NAMALWA (cell line): ENCODE measurements around the gene PGBD5.

Experiments
- DNase-seq: peaks from one replicate; pipeline ENCODE4 v3.0.0-alpha.2; 2015; ENCODE audit warnings: low spot score

The PGBD5 gene

DNA sequence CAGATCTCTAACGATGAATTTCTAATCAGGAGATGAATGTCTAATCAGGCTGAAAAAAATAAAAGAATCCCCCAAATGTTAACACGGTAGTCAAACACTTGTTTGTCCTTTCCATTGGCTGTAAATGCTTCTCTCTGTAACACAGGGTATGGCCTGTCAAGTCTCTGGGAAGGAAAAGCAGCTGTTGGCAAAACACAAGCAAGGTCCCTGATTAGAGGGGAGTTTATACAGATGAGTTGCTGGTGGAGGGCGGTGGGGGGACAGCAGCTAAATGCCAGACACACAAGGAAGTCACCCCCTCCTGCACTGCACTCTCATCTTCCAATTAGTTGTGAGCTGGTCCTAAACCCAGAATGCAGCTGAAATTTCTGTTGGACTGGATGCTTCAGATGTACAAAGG, 51.0 kb downstream of the PGBD5 start:
- DNase-seq = no peak

DNA sequence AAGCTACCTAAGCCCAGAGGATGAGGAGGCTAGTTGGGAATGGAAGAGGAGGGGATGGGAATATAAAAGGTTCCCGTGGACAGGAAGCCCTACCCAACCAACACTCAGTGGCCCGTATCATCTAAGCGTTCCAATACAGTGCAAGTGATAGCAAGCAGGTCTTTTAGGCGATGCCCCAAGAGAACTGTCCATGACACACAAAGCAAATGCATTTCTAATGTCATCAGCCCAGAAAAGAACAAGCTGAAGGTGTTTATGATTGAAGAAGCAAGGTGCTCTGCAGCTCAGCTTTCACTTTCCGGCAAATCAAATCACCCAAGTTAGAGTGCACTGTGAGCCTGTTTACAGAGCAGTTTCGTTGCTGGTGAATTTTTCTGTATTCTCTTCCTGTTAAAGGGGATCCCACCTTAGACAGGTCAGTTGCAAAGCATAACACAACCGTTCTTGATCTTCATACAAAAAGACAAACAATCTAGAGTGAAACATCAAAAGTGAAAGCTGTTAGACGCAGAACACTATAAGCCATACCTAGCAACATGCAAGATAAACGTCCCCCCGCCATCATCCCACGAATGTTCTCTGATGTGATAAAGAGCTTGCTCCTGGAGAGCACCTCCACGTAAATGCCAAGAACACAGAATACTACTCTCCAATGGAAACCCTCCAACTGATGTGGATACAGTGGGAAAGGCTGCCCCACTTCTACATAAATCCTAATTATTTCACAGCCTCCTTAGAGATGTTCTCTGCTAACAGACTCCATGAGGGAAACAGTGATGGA, 54.0 kb downstream of the PGBD5 start:
- DNase-seq = no peak

DNA sequence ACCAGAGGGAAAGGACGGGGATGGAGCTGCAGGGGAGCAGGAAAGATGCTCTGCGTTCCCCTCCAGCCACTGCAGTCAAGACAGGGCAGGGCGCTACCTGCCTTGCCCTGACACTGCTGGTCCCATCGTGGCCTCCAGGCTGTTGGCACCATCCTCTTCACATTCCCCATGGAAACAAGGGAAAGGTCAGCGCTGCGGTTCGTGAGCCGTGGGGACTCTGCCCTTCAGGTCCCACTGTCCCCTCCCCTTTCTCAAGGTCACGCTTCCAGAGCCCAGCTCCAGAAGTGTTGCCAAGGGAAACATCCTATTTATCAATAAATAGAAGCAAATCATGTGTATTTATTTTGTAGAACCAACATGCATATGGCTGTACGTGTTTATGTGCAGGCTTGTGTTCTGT, 56.0 kb downstream of the PGBD5 start:
- DNase-seq = no peak

DNA sequence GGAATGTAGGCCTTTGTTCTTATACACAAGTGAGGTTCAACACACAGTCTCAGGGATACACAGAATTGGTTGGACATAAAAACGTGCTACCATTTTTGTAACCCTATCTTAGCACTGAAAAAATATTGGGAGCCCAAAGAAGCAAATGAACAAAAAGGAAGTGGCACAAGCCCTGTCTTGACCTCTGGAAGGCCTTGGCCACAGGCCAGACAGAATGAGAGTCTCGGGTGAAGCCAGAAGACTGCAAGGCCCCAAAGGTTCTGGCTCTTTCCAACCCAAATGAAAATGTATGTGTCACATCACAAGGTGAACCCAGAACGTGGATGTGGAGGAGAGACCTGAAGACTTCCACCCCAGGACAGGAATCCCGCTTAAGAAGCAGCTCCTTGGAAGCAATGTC, 57.3 kb downstream of the PGBD5 start:
- no peak for DNase-seq

DNA sequence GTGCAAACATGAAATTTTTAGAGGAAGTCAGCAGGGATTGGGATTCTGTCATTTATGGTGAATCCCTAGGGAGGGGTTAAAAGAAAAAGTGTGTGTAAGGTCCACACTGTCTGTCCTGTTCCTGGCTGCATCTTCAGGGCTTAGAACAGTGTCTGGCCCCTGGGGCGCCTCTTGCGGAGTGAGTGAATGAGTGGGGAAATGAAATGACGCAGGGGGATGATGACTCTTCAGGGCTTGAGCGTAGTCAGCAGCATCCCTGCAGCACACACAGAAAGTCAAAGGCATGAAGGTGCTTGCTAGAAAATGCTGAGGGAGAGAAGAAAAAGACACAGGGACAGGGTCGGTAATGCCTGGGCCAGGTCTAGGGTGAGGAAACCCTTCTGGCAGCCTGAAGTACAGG, 57.8 kb downstream of the PGBD5 start:
- no peak for DNase-seq

DNA sequence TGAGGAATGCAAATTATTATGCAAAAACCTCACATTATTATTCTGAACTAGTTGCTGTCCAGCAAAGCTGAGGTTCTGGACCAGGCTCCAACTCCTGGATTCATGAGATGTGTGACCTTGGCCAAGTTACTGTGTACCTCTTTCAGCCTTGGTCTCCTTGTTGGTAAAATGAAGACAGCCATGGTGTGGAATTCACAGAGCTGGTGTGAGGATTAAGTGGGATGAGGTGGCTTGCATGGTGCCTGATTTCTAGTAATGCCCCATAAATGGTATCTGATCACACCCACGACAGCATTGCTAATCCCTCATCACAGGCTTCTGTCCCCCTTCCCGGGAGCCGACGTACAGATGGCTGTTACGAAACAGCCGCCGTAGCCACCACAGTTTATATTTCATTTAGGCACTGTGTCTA, 59.6 kb downstream of the PGBD5 start:
- DNase-seq = no peak

DNA sequence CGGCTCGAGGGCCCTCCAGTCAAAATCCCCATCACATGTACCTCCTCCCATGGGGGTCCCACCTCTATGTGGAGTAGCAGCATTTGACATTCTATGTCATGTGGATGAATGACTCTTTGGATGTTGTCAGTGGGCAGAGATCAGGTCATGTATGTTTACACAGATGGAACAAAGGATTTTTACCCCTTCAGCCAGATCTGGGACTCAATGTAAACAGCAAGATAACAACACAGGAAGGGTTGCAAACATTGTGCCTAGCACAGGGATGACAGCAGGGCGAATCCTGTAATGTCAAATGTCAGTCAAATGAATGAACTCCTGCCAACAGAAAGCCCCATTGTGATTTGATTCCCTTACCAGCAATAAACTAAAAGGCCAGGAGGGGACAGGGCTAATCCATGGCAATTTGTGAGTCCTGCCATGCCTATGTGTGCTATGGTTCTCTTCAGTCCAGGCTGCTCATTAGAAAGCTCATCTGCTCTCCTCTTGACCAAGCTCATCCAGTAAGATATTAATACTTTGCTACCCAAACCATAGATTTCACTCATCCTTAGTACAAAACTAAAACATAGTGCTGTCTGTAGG, 60.3 kb downstream of the PGBD5 start:
- DNase-seq = peak; percentile 21

DNA sequence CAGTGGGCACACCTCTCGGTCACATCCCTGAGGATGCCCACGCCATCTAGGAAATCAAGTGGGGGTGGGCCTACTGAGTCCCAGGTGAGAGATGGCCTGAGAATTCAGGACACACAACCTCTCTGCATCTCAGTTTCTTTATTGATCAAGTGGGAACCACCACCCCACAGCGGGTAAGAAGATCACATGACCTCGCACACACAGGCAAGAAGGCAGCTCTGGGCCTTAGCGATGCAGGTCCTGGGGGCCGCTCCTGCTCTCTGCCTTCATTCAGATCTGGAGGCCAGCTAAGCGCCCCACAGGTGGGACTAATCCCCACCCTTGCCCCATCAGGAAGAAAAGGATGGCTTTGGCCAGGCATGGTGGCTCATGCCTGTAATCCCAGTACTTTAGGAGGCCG, 63.2 kb downstream of the PGBD5 start:
- no peak for DNase-seq

DNA sequence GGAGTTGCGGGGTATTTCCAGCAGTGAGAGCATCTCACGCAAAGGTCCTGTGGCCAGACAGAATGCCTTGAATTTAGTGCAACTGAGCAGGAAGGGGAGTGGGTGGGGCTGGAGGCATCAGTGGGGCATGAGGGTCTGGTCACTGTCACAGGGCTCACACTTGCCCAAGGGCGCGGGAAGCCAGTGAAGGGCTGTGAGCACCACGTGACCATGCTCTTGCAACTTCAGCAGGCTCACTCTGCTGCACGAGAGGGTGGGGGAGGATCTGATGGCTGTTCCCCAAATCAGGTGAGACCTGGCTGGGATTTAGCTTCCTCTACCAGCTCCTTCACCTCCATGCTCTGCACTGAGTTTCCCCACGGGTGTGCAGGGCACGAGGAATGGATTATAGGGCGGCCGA, 64.2 kb downstream of the PGBD5 start:
- no peak for DNase-seq

DNA sequence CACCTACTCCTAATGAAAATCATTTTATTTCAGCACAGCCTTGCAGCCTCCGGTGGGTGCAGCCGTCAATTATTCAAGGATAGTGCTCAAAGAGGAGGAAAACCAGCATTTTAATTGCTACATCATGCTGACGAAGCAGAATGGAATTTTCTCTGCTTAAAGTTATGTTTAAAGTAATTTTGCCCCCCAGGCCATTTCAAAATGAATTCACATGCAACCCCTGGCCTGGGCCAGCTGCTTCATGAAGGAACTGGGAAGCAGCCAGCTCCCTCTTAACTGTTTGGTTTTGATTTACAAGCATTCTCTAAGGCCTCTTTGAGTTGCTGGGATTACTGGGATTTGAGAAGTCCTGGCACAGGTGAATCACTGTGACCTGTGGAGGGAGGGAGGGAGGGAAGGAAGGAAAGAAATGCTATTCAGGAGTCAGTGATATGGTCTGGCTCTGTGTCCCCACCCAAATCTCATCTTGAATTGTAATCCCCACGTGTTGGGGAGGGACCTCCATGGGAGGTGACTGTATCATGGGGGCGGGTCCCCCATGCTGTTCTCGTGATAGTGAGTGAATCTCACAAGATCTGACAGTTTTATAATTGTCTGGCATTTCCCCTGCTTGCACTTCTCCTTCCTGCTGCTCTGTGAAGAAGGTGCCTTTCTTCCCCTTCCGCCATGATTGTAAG, 66.0 kb downstream of the PGBD5 start:
- DNase-seq = no peak

DNA sequence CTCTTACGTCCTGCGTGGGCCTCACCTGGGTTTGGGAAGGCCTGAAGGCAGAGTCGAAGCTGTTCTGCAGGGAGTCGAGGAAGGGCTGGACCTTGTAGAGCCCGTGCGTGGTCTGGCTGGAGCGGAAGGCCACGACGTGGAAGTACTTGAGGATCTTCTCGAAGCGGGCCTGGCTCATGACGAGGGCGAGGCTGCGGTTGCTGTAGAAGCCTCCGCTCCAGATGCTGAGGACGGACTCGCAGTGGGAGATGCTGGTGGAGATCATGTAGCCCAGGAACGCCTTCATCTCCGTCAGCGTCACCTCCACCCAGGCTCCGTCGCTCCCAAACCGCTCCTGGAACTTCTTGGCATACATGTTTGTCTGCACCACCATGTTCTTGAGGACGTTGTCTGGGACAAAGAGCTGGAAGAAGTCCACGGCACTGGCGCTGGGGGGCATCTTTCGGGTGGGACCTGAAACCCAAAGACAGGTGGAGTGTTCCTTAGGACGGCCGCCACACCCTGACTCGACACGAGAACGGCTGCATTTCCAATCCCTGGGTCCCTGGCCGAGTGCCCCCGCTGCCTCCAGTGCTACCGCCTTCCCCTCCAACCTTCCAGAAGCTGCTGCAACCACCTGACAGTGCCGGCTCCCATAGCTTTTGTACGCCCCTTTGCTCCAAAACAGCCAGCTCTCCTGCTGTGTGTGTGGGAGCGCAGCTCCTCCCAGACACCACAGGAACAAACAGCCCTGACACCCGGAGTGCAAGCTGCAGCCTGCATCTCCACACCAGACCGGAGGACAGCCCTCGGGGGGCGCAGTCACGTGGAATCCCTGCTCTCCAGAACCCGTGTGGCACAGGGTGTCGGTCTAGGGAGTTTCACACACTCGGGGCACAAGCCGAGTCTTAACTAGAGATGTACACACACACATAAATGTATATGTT, 69.0 kb downstream of the PGBD5 start:
- no peak for DNase-seq

DNA sequence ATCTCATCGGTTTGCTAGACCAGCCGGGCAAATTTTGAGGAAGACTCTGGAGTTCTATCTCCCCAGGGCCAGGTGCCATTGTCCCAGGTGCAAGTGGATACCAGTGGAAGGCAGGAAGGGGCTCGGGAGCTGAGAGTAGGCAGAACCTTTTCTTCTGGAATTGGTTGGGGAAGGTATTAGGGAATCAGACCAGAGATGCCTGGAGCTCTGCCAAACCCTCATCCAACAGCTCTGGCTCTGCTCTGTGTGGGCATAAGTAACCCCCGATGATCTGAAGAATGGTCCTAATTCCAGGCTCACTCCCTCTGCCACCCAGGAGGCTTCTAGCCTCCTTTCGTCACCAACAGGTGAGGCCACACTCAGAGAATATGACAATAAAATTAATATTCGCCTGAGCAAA, 69.9 kb downstream of the PGBD5 start:
- DNase-seq = no peak

DNA sequence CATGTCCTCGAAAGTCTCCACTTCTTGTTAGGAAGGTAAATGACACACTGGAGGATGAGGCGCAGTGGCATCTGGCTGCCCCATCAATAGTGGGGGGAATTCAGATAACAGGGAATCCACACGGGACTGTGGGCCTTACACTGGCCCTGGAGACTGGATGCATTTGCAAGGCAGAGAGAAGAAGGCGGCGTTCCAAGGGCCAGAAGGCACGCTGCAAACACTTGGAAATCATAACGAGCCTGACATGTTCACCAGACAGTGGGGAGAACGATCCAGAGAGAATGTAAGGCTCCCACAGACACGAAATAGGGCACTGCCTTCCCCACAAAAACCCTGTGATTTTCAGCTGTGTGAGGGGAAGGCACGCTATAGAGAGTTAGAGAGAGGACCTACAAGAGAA, 70.5 kb downstream of the PGBD5 start:
- DNase-seq = no peak

DNA sequence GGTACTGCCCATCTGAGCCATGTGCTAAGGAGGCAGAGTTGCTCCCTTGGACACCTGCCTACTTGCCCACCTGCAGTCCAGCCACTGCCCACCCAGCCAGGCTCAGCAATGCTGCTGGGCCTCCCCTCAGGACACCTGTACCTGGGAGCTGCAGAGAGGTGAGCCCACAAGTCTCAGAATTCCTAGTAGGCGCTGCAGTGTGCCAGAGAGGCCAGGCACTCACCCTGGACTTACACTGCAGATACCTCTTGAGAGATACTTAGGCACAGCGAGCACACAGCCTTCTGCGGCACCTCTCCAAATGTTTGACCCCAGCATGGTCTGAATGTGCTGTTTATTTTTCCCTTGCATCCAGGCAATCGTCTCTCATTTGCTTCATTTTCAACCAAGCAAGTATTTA, 71.0 kb downstream of the PGBD5 start:
- no peak for DNase-seq

DNA sequence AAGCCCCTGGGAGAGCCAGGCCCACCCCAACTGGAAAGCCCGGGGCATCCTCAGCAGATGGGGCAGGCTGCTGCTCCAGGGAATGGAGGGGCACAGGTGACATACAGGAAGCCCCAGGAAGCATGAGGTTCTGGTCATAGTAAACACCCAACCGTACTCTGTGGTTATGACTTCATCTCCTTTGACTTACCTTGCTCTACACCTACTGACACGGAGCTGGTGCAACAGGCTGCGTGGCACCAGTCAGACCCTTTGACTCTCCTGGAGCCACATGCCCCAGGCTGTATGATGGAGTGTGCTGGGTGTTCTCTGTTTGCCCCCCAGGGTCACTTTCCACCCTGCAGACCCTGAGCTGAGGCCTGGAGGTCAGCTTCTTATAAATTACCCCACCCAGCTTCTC, 72.1 kb downstream of the PGBD5 start:
- no peak for DNase-seq

DNA sequence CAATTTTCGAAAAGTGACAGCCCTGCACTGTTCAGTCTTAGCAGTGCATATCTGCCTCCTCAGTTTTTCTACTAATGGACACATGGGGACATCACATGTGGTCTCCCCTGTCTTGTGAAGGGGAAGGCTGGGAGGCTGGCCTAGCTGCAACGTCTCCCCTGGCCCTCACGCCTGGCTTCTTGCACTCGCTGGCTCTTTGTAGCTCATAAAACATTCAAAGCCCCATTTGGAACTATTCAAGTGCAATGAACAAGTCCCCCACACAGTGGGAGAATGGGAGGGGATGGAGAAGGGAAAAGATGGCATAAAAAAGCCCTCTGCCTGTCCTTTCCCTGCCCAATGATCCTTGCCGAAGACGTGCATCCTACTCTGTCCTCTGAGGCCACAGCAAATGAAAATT, 73.6 kb downstream of the PGBD5 start:
- no peak for DNase-seq

DNA sequence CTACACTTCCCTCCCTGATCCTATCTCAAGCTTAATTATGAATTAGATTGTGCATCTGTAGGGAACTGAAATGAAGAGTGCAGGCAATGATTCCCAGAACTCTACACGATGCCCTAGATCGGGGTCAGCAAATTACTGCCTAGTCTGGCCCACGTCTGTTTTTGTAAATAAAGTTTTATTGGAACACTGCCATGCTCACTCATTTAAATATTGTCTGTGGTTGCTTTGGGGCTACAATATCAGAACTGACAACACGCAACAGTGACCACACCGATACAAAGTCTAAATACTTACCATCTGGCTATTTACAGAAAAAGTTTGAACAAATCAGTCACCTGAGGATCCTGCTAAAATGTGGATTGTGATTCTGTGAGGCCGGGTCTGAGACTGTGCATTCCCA, 74.1 kb downstream of the PGBD5 start:
- DNase-seq = no peak

DNA sequence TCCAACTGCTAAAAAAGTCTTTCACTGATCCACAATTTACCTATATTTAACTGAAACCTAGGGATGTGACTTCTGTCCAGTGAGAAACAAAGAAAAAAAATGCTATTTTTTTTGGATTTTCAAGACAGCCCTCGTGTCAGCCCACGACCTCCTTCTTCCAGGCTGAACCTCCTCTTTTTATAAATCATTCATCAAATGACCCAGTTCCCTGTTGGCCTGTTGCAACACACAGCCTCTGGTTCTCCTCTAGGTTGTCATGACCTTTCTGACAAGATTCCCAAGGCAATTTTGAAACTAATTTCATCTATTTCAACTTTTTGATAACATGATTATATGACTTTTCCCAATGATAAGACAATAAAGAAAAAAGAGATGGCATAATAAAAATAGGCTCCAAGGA, 74.6 kb downstream of the PGBD5 start:
- DNase-seq = no peak

DNA sequence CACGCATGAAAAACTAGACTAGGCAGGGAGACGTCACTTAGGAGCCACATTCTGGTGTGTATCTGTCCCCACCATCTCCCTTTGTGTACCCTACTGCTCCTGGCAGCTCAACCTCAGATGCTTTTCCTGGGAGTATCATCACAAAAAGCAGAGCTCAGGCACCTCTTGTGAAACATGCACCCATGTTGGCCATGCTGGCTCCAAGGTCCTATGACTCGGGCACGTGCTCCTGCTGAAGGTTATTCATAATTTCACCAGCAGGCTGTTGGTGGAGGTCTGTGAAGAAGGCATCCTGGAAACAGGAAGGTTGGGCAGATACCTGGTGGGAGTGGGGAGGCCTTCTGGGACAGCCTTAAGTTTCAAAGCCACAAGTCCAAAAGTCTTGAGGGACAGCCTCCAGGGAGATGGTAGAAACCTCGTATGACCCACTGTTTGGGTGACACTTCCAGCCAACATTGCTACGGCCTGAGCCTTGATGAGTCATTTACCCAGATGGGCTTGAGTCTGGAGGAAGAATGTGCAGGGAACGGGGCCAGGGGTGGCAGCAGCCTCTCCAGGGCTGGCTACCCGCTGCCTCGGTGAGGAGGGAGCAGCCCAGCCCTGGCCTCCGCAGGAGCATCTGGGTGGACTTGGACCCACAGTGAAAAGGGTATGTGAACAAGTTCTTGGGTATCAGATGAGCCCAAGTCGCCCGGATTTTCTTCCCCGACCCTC, 75.8 kb downstream of the PGBD5 start:
- no peak for DNase-seq

DNA sequence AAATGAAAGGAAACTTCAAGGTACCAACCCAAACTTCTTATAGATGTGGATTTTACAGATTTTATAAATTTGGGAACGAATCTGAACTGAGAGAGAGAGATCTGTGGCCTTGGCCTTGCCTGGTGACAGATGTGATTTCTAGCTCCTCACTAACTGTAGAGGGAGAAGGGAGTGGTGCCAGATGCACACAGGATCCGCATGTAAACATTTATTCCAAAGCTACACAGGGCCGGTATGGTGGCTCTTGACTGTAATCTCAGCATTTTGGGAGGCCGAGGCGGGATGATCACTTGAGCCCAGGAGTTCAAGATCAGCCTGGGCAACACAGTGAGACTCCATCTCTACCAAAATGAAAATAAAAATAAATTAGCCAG, 77.1 kb downstream of the PGBD5 start:
- no peak for DNase-seq

DNA sequence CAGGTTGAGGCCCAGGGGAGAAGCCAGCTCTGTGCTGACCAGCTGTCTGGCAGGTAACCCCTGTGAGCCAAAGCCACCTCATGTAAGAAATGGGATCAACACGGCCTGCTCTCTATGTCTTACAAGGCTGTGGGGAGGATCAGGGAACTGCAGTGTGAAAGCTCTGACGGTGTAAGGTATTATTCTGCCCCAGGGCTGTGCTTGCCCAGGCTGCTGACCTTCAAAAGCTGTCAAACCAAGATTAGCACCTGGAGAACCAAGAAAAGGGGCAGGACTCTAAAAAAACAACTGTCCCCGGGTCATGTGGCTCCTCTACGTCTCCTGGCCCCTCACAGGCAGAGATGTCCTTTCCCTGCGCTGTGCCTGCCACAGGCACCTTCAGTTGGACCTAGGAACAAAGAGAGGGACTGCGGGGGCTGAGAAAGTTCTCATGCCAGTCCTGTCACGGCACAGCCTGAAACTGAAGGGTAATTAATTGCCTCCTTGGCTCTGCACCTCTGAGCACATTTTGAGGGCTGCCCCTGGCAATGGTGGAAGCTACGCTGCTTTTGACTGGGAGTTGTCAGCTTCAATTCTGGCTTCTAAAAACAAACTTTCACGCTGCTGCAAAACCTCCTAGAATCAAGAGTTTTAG, 77.6 kb downstream of the PGBD5 start:
- no peak for DNase-seq
